Liver (tissue), 3 donors: ENCODE results near the gene DDIAS.

Experiments
- ATF3 ChIP-seq: IDR thresholded peaks from 2 replicates; pipeline ENCODE4 v1.6.1; 2016; ENCODE audit warnings: antibody characterized with exemption
- CTCF ChIP-seq: fragments of 150-350 bp; IDR thresholded peaks from 2 replicates; pipeline ENCODE4 v1.5.1; 2017; ENCODE audit warnings: improper control_type of control experiment, low read depth, low read length; ENCODE audit not compliant: missing input control
- FOXA1 ChIP-seq: IDR thresholded peaks from 2 replicates; pipeline ENCODE4 v1.6.1; 2016; ENCODE audit warnings: antibody characterized with exemption
- GABPA ChIP-seq, 2 donors: IDR thresholded peaks in 1 of 2; conservative IDR thresholded peaks in 1 of 2; 2 replicates each; pipeline ENCODE4 v1.6.1; 2016; ENCODE audit warnings: antibody characterized with exemption in 2 of 2, mild to moderate bottlenecking in 1 of 2, moderate library complexity in 1 of 2
- JUND ChIP-seq, 2 donors: IDR thresholded peaks; 2 replicates each; pipeline ENCODE4 v1.6.1; 2016; ENCODE audit warnings: antibody characterized with exemption in 2 of 2
- MAX ChIP-seq: IDR thresholded peaks from 2 replicates; pipeline ENCODE4 v1.6.1; 2016; ENCODE audit warnings: antibody characterized with exemption
- REST ChIP-seq: IDR thresholded peaks from 2 replicates; pipeline ENCODE4 v1.6.1; 2016; ENCODE audit warnings: antibody characterized with exemption, mild to moderate bottlenecking
- RXRA ChIP-seq, 2 donors: IDR thresholded peaks; 2 replicates each; pipeline ENCODE4 v1.6.1; 2017 to 2018; ENCODE audit warnings: antibody characterized with exemption in 2 of 2, mild to moderate bottlenecking in 1 of 2
- TAF1 ChIP-seq: conservative IDR thresholded peaks from 2 replicates; pipeline ENCODE4 v1.6.1; 2016; ENCODE audit warnings: antibody characterized with exemption, mild to moderate bottlenecking
- ZBTB33 ChIP-seq: IDR thresholded peaks from 2 replicates; pipeline ENCODE4 v1.6.1; 2016; ENCODE audit warnings: antibody characterized with exemption
- donor health status: healthy.
- donor health status: healthy.

GRCh38 chr11:82854242-82854641 is 47.3 kb upstream of the DDIAS start:
- TF ChIP-seq CTCF = no peak
- TF ChIP-seq RXRA (IDR thresholded peaks at IDR 0.05) = no peak
- no peak for TF ChIP-seq JUND (IDR thresholded peaks at IDR 0.05)
- TF ChIP-seq ATF3 = no peak
- TF ChIP-seq TAF1 = no peak
- TF ChIP-seq GABPA (IDR thresholded peaks at IDR 0.05 in 1 of 2, conservative IDR thresholded peaks at IDR 0.05 in 1 of 2) = no peak
- TF ChIP-seq FOXA1 = no peak
- TF ChIP-seq MAX = no peak
- no peak for TF ChIP-seq REST
- TF ChIP-seq ZBTB33 = no peak
